GM12878 (cell line): ENCODE data around the gene PPIE. TPM values are rescaled to one million over a fixed set of nuclear protein-coding genes. Genes with fewer than 3 reads are reported as not detected.

Source experiments
- ATAC-seq: fragments of 200-7000 bp; cut with Tn5 transposase; 3 replicates; pipeline ENCODE4 v1.9.1; 2020; ENCODE audit warnings: mild to moderate bottlenecking, moderate library complexity
- BruUV-seq: library from RNA; stranded (reverse); fragments of 400-500 nt; replicated peaks from 2 replicates; lab custom pipeline; 2021; lab: Mats Ljungman, UMichigan
- CTCF ChIA-PET: fragments of 300-600 bp; sonication (Branson Sonifier 250); formaldehyde crosslinking; extraction: SDS; loops from one replicate; lab custom pipeline; 2021; ENCODE audit warnings: inconsistent platforms; lab: Yijun Ruan, JAX
- POLR2A ChIA-PET: fragments of 350-600 bp; formaldehyde crosslinking; extraction: SDS; loops from one replicate; lab custom pipeline; 2021; ENCODE audit warnings: inconsistent platforms; lab: Charles Lee
- RAD21 ChIA-PET: fragments of 300-600 bp; sonication (Branson Sonifier 250); formaldehyde crosslinking; loops from one replicate; lab custom pipeline; 2023; ENCODE audit warnings: antibody characterized with exemption; ENCODE audit not compliant: unreplicated experiment; lab: Charles Lee
- SMC1A ChIA-PET: fragments of 300-600 bp; sonication (Branson Sonifier 250); formaldehyde crosslinking; loops from one replicate; lab custom pipeline; 2023; ENCODE audit not compliant: unreplicated experiment, uncharacterized antibody; lab: Charles Lee
- DNase-seq: peaks from one replicate; pipeline ENCODE4 v3.0.0-alpha.2; 2011; ENCODE audit warnings: low read depth, low spot score
- FAIRE-seq: peaks from 3 replicates; lab custom pipeline; 2011; peaks lifted over from hg19 to GRCh38; lab: Jason Lieb, UNC
- H2AFZ ChIP-seq: 2 replicates; pipeline ENCODE4 v1.6.0; 2011; ENCODE audit warnings: low read depth, low read length, control low read depth; ENCODE audit not compliant: control insufficient read depth
- H3K27ac ChIP-seq: 2 replicates; pipeline ENCODE4 v1.5.1; 2011; ENCODE audit warnings: control low read depth; ENCODE audit not compliant: control insufficient read depth, insufficient read depth
- H3K27me3 ChIP-seq, 2 experiments: replicated peaks in 1 of 2; 2 replicates each; pipeline versions ENCODE4 v1.6.0 to v1.6.1; 2011; ENCODE audit warnings: low read length in 1 of 2; ENCODE audit not compliant: control insufficient read depth in 2 of 2, insufficient read depth in 2 of 2
- H3K36me3 ChIP-seq, 2 experiments: 2 replicates each; pipeline ENCODE4 v1.5.1; 2011; ENCODE audit warnings: low read length in 1 of 2; ENCODE audit not compliant: control insufficient read depth in 2 of 2, insufficient read depth in 2 of 2
- H3K4me1 ChIP-seq: 2 replicates; pipeline ENCODE4 v1.6.1; 2011; ENCODE audit warnings: mild to moderate bottlenecking, low read length, moderate library complexity, mixed read lengths; ENCODE audit not compliant: control insufficient read depth, insufficient read depth
- H3K4me2 ChIP-seq: 2 replicates; pipeline ENCODE4 v1.6.0; 2011; ENCODE audit warnings: control low read depth; ENCODE audit not compliant: control insufficient read depth, insufficient read depth
- H3K4me3 ChIP-seq: fragments of 200-600 bp; sonication (generic); 2 replicates; pipeline ENCODE4 v1.5.1; 2016
- H3K79me2 ChIP-seq: 2 replicates; pipeline ENCODE4 v1.6.0; 2011; ENCODE audit warnings: low read length; ENCODE audit not compliant: control insufficient read depth, insufficient read depth
- H3K9ac ChIP-seq: 2 replicates; pipeline ENCODE4 v1.8.0; 2011; ENCODE audit warnings: low read length, control low read depth, mixed read lengths; ENCODE audit not compliant: control insufficient read depth, insufficient read depth
- H3K9me3 ChIP-seq: replicated peaks from 3 replicates; pipeline ENCODE4 v1.5.1; 2011; ENCODE audit warnings: mild to moderate bottlenecking, low read length; ENCODE audit not compliant: control insufficient read depth, insufficient read depth
- H4K20me1 ChIP-seq: 2 replicates; pipeline ENCODE4 v1.6.0; 2011; ENCODE audit not compliant: control insufficient read depth, insufficient read depth
- CEBPB ChIP-seq, 2 experiments: fragments of 150-350 bp in 1 of 2; IDR thresholded peaks; 2 replicates each; pipeline ENCODE4 v1.6.1; 2012 to 2014; ENCODE audit warnings: low read depth in 2 of 2, low read length in 2 of 2, borderline replicate concordance in 1 of 2, inconsistent platforms in 1 of 2
- CEBPZ ChIP-seq: fragments of 150-350 bp; IDR thresholded peaks from 2 replicates; pipeline ENCODE4 v1.6.1; 2016; ENCODE audit warnings: low read depth, low read length
- CHD2 ChIP-seq: IDR thresholded peaks from 2 replicates; pipeline ENCODE4 v1.6.1; 2011; ENCODE audit warnings: low read depth, low read length, improper control_type of control experiment, borderline replicate concordance
- CREM ChIP-seq: IDR thresholded peaks from 2 replicates; pipeline ENCODE4 v1.6.1; 2014; ENCODE audit warnings: antibody characterized with exemption, low read depth
- IRF5 ChIP-seq: fragments of 450-650 bp; IDR thresholded peaks from 2 replicates; pipeline ENCODE4 v1.6.1; 2017; ENCODE audit warnings: borderline replicate concordance
- NFYA ChIP-seq: IDR thresholded peaks from 2 replicates; pipeline ENCODE4 v1.6.1; 2011; ENCODE audit warnings: low read depth, mild to moderate bottlenecking, low read length, improper control_type of control experiment, borderline replicate concordance
- POU2F2 ChIP-seq: IDR thresholded peaks from 3 replicates; pipeline ENCODE4 v1.6.1; 2011; ENCODE audit warnings: low read depth, mild to moderate bottlenecking, low read length, borderline replicate concordance
- RBBP5 ChIP-seq: fragments of 200-600 bp; sonication (generic); conservative IDR thresholded peaks from 2 replicates; pipeline ENCODE4 v1.6.1; 2016
- SIN3A ChIP-seq: IDR thresholded peaks from 2 replicates; pipeline ENCODE4 v1.6.1; 2012; ENCODE audit warnings: low read depth, low read length, improper control_type of control experiment
- TCF7 ChIP-seq: IDR thresholded peaks from 2 replicates; pipeline ENCODE4 v1.6.1; 2014; ENCODE audit warnings: antibody characterized with exemption, borderline replicate concordance
- in situ Hi-C: fragments of 300-500 bp; cut with MboI; formaldehyde crosslinking; loops from 9 replicates; pipeline ENCODE4 v1.14.3; 2018; ENCODE audit warnings: mixed read lengths
- intact Hi-C: fragments of 100-400 bp; cut with micrococcal nuclease; formaldehyde crosslinking; loops from one replicate; pipeline ENCODE4 v1.14.2; 2022; ENCODE audit not compliant: unreplicated experiment
- polyA plus RNA-seq, 11 experiments: library from polyadenylated mRNA; depleted of rRNA in 4 of 11; unstranded in 6 of 11; stranded (reverse) in 5 of 11; fragments of >200 nt; fragmentation: Nextera tagmentation in 4 of 11; fragmentation: Illumina TruSeq in 1 of 11; extraction: Ambion mirVana in 4 of 11; extraction: Trizol in 1 of 11; gene quantifications; 1 replicate in 1 of 11; 2 replicates in 10 of 11; pipeline versions ENCODE4 v1.2.1 to v1.2.3, GENCODE V29; 2011 to 2016; ENCODE audit warnings: inconsistent platforms in 2 of 11, missing spikeins in 2 of 11, low read depth in 1 of 11
- total RNA-seq, 4 experiments: library from RNA; depleted of rRNA in 3 of 4; stranded (reverse); fragments of >200 nt in 3 of 4; fragmentation: Illumina TruSeq in 1 of 4; extraction: Trizol in 1 of 4; gene quantifications; 2 replicates each; pipeline versions ENCODE4 v1.2.1 to v1.2.3, GENCODE V29; 2013 to 2021
- TF ChIP-seq, protein P1 (sequence below): fragments of 450-650 bp; IDR thresholded peaks from 2 replicates; pipeline ENCODE4 v1.6.1; 2016; ENCODE audit warnings: mild to moderate bottlenecking
- TF ChIP-seq, protein P2 (sequence below): IDR thresholded peaks from 2 replicates; pipeline ENCODE4 v1.6.1; 2011; ENCODE audit warnings: low read depth, low read length, improper control_type of control experiment, borderline replicate concordance

The PPIE gene
- total and polyA plus RNA-seq, 10 of the 15 experiments (the other 5 are each of a cell fraction or from before 2014, with no cell fraction given): 36.6 to 163 (median 70.1) TPM

GRCh38 chr1:39689635-39690034 is 49.0 kb upstream of the PPIE start:
- TF ChIP-seq CEBPZ (no peak), CHD2 (no peak), NFYA (no peak), CEBPB (IDR thresholded peaks at IDR 0.05; ENCODE audit: borderline replicate concordance in 1 of 2, low read depth in 2 of 2, low read length in 2 of 2) (no peak), CREM (no peak), POU2F2 (no peak), RBBP5 (no peak), IRF5 (no peak), SIN3A (no peak), TCF7 (no peak)
- TF ChIP-seq, protein P1, sequence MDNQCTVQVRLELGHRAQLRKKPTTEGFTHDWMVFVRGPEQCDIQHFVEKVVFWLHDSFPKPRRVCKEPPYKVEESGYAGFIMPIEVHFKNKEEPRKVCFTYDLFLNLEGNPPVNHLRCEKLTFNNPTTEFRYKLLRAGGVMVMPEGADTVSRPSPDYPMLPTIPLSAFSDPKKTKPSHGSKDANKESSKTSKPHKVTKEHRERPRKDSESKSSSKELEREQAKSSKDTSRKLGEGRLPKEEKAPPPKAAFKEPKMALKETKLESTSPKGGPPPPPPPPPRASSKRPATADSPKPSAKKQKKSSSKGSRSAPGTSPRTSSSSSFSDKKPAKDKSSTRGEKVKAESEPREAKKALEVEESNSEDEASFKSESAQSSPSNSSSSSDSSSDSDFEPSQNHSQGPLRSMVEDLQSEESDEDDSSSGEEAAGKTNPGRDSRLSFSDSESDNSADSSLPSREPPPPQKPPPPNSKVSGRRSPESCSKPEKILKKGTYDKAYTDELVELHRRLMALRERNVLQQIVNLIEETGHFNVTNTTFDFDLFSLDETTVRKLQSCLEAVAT: no peak
- TF ChIP-seq, protein P2, sequence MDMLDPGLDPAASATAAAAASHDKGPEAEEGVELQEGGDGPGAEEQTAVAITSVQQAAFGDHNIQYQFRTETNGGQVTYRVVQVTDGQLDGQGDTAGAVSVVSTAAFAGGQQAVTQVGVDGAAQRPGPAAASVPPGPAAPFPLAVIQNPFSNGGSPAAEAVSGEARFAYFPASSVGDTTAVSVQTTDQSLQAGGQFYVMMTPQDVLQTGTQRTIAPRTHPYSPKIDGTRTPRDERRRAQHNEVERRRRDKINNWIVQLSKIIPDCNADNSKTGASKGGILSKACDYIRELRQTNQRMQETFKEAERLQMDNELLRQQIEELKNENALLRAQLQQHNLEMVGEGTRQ: no peak
- peaks cover 4% of the 10 kb centered on the region; the same call in 1 of the 2 replicates for H3K4me1 ChIP-seq
- no peak for ATAC-seq
- RAD21 ChIA-PET: no interaction called here
- no peak overlapping the region for H3K4me2 ChIP-seq
- H3K79me2 ChIP-seq: no peaks in the 10 kb centered on the region
- H2AFZ ChIP-seq: no peak overlapping the region
- DNase-seq: no peak
- in situ Hi-C loops: no loop called here
- H3K9ac ChIP-seq: no peak overlapping the region
- H3K27me3 ChIP-seq: peaks cover 2 to 4% of the 10 kb centered on the region in 2 experiments
- H4K20me1 ChIP-seq: no peaks in the 10 kb centered on the region
- intact Hi-C loops: no loop called here
- SMC1A ChIA-PET: interaction anchor here (0.7 to 1.1 kb wide), 2 partner anchors 9 to 16 kb away, joined by 3 to 4 read pairs; no protein-coding TSS in a partner anchor
- H3K36me3 ChIP-seq: no peaks in the 10 kb centered on the region
- no peak for FAIRE-seq
- no TSS peak for BruUV-seq
- no peaks in the 10 kb centered on the region for H3K9me3 ChIP-seq
- H3K4me3 ChIP-seq: no peak overlapping the region
- no peak overlapping the region for H3K27ac ChIP-seq
- POLR2A ChIA-PET: no interaction called here
- CTCF ChIA-PET: interaction anchor here (0.9 to 2.3 kb wide), 2 partner anchors 16 to 32 kb away, joined by 4 to 8 read pairs; no protein-coding TSS in a partner anchor
